ENCODE data around the gene SRRM2.

DNA sequence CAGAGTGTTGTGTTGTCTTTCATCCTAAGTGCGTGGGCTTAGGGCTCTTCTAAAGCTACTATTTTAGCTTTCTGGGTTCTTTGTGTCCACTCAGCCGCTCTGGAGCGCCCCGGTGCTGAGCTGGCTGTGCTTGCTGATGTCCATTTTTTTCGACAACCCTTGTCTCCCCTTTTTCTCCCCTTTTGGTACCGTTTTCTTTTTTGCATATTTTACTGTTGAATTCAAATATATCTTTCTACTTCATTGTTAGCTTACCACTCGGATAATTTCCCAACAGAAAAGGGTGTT, 1.2 kb downstream of the SRRM2 start:
- TF ChIP-seq POLR2A (IDR thresholded peaks at IDR 0.05) (no peak), POLR2AphosphoS5 (IDR thresholded peaks at IDR 0.05) (no peak)
- TF ChIP-seq, protein P1, sequence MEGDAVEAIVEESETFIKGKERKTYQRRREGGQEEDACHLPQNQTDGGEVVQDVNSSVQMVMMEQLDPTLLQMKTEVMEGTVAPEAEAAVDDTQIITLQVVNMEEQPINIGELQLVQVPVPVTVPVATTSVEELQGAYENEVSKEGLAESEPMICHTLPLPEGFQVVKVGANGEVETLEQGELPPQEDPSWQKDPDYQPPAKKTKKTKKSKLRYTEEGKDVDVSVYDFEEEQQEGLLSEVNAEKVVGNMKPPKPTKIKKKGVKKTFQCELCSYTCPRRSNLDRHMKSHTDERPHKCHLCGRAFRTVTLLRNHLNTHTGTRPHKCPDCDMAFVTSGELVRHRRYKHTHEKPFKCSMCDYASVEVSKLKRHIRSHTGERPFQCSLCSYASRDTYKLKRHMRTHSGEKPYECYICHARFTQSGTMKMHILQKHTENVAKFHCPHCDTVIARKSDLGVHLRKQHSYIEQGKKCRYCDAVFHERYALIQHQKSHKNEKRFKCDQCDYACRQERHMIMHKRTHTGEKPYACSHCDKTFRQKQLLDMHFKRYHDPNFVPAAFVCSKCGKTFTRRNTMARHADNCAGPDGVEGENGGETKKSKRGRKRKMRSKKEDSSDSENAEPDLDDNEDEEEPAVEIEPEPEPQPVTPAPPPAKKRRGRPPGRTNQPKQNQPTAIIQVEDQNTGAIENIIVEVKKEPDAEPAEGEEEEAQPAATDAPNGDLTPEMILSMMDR (IDR thresholded peaks at IDR 0.05) = no peak

Data from stomach (tissue), 4 donors.